ENCODE results near the gene CANT1. TPM values are rescaled to one million over a fixed set of nuclear protein-coding genes. Genes with fewer than 3 reads are reported as not detected.

Gene CANT1
- polyA plus RNA-seq, 3 donors, result 38.7 to 45.1 (median 39.2) TPM

DNA sequence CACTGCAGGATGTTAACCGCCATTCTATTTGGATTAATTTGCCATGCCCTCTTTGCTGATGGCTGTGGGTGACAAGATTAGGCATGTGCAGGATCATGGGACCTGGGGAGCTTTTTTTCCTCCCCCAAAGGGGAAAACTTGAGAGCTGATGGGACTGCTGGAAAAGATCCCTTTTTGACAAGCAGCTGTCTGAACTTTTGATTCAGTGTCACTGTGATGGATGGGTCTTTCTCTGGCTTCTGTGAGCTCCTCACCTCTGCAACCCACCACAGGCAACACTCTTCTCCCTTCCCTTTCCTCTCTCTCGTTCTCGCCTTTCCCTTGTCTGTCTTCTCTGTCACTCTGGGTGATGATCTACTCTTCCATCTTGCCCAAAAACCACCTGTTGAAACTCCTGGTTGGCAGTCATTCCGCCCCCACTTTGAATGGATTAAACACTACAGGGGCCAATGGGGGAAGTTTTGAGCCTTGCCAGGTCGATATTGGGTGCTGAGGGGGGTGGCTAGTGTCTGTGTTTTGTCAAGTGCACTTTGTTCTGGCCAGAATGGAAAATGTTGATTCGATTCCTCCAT, 3.1 kb upstream of the CANT1 start:
- no peak for DNase-seq (ENCODE audit: low read depth in 3 of 3, low spot score in 2 of 3)

DNA sequence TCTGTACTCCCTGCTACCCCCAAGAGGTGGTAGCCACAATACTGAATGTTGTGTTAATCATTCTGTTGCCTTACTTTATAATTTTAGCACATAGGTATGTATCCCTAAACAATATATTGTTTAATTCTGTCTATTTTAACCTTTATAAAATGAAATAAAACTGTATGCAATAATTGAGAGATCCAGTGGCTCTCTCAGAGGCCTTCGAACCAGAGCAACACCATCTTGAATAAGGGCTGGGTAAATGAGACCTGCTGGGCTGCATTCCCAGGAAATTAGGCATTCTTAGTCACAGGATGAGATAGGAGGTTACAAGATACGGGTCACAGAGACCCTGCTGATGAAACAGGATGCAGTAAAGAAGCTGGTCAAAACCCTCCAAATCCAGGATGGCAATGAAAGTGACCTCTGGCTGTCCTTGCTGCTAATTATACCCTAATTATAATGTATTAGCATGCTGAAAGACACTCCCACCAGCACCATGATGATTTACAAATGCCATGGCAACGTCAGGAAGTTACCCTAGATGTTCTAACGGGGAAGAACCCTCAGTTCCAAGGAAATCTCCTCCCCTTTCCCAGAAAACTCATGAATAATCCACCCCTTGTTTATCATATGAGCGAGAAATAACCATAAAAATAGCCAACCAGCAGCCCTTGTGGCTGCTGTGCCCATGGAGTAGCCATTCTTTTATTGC, 2.0 kb upstream of the CANT1 start:
- DNase-seq (ENCODE audit: low read depth in 3 of 3, low spot score in 2 of 3), result no peak

DNA sequence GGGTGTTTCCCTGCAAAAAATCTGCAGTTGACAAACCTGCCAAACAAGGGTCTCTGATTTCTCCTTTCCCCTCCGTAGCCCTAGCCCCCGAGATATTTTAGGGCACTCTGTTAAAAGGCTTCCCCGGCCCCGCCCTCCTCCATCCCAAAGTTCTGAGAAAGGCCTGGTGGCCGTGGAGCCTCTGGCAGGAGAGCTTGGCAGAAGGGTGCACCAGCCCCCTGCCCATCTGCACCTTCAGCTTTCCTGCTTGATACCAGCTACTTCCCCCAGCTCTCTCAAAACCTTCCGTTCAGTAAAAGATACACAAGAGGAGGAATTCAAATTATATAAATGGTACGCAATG, 711 bp upstream of the CANT1 start:
- no peak for DNase-seq (ENCODE audit: low read depth in 3 of 3, low spot score in 2 of 3)

DNA sequence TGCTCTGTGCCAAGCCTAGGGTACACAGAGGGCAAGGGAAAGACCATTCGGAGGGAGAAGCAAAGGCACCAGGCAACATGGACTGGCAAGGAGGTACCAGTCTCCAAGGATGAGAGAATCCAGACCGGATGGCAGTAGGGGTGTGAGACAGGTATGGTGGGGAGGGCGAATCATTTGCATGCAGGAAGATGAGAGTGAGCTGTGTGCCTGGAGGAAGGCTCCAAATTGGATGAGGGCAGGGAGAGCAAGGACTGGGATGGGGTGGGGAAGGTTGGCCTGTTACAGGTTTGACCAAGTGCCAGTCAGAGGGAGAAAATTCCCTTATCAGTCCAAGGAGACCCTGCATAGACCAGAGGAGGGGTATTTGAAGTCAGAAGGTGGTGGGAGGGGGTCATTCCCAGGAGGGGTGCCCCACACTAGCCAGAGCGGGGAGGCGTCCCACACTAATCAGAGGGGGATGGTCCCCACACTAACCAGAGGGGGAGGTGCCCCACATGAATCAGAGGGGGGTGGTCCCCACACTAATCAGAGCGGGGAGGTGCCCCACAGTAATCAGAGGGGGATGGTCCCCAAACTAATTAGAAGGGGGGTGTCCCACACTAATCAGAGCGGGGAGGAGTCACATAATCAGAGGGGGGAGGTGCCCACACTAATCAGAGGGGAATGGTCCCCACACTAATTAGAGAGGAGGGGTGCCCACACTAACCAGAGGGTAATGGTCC, 737 bp downstream of the CANT1 start:
- DNase-seq (ENCODE audit: low read depth in 3 of 3, low spot score in 2 of 3), result no peak

DNA sequence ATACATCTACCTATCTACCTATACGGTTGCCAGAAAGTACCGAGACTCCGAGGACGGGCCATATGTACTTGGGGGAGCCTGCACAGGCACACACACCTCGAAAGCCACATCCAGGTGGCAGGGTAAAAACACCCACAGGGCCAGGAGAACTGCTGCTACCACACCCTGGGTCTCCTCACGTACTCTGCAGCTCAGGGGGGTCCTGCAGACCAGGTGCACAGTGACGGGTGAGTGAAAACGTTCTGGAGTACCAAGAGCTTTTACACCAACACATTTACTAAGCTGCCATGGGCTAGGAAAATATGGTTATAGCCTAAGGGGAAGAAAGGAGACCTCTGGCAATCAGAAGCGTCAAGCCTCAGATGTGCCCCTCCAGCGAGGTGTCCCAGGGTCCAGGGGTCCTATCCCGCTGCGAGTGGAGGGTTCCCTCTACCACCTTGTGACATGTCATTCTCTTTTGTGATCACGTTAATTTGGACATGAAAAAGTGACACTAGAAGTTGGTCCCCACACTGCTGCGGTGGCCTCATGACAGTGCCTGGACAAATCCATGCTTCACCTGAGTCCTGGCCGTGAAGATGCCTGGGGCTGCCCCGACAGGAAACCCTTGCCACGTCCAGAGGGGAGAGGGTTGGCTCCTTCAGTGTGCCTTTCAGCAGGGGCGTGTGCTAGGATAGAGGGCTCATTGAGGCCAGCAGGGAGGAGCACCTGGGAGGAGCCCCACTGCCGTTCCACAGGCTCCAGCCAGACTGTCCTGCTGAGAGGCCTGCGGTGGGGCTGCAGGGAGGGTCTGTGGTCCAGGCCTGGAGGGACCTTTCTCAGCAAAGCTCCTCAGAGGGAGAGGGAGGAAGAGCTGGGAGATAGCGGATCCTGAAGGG, 1.8 kb downstream of the CANT1 start:
- DNase-seq (ENCODE audit: low read depth in 3 of 3, low spot score in 2 of 3), result no peak

DNA sequence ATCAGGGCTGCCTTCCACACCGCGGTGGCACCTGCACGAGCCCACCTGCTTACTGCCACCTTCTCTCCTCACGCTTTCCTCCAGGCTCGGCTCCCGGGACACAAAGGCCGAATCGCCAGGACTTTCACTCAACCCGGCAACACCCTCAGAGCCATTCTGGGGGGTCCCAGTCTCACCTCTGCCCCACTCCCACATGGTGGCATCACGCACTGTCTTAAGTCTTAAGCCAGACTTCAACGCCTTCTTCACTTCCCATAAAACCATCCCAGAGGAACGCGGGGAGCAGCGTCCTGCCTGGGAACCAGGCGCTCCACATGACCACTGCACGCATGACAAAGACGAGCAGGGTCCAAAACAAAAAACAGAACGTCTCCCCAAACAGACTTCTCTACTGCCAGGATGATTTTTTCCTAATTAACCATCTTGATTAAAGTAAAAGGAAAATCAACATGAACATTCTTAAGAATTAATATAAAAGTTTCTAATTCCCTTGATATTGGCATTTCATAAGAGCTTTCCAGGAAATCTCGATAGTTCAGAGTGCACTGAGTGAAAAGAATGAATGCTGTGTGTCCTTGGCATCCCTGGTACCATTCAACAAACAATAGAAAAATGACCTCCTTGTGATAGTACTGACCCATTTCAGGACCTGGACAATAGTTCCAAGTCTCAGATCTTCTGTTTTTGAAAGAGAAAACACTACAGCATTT, 2.6 kb downstream of the CANT1 start:
- DNase-seq (ENCODE audit: low read depth in 3 of 3, low spot score in 2 of 3), result no peak

DNA sequence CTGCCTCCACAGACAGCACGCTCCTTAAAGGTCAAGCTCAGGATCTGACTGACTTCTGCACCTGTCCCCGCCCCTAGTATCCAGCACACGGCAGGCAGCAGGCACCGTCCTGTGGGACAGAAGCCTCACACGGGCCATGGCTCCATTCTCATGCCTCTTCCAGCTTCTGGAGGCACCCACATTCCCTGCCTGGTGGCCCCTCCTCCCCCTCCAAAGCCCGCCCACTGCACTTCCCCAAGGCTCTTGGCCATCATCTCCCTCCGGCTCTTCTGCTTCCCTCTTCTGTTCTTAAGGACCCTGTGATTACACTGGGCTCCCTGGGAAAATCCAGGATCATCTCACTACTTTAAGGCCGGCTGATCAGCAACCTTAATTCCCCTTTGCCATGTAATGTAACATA, 3.5 kb downstream of the CANT1 start:
- DNase-seq (ENCODE audit: low read depth in 3 of 3, low spot score in 2 of 3), result no peak

DNA sequence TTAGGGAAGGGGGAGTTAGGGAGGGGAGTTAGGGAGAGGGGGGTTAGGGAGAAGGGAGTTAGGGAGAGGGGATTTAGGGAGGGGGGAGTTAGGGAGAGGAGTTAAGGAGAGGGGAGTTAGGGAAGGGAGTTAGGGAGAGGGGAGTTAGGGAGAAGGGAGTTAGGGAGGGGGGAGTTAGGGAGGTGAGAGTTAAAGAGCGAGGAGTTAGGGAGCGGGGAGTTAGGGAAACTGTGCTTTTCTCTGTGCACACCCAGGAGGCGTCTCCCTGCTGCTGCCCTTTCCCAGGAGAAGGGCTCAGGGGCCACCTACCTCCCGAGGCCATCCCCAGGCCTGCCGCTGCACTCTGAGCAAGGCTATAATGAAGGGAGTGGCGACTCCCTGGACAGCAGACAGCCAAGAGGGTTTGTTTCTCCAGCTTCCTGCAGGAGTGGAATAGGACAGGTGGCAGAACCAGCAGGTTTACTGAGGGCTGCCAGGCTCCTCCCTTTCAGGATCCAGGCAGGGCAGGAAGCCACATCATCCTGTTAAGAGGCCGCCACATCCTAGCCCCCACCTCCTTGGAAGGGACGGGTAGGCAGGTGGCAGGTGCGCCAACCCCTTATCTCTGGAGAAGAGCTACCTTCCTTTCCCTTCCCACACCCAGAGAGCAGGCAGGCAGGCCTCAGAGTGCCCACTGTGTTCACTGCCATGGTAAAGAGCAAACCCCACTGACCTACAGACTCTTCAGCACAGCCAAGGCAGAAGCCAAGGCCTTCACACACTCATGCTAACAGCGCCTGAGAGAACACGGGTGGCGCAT, 4.3 kb downstream of the CANT1 start:
- DNase-seq (ENCODE audit: low read depth in 3 of 3, low spot score in 2 of 3), result no peak

DNA sequence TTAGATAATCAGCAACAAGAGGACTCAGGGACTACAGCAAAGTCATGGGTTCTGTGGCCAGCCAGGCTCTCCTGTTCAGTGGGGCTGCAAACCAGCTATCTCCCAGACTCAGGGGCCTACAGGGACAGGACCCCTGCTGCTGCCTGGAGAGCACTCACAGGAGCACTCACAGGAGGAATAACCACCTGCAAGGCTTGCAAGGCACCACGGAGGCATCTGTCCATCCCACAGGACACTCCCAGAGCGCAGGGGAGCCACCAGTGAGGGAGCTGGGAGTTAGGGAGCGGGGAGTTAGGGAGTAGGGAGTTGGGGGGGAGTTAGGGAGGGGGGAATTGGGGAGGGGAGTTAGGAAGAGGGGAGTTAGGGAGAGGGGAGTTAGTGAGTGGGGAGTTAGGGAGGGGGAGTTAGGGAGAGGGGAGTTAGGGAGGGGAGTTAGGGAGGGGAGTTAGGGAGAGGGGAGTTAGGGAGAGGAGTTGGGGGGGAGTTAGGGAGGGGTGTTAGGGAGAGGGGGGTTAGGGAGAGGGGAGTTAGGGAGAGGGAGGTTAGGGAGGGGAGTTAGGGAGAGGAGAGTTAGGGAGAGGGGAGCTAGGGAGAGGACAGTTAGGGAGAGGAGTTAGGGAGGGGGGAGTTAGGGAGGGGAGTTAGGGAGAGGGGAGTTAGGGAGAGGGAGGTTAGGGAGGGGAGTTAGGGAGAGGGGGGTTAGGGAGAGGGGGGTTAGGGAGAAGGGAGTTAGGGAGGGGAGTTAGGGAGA, 5.7 kb downstream of the CANT1 start:
- DNase-seq (ENCODE audit: low read depth in 3 of 3, low spot score in 2 of 3), result no peak

DNA sequence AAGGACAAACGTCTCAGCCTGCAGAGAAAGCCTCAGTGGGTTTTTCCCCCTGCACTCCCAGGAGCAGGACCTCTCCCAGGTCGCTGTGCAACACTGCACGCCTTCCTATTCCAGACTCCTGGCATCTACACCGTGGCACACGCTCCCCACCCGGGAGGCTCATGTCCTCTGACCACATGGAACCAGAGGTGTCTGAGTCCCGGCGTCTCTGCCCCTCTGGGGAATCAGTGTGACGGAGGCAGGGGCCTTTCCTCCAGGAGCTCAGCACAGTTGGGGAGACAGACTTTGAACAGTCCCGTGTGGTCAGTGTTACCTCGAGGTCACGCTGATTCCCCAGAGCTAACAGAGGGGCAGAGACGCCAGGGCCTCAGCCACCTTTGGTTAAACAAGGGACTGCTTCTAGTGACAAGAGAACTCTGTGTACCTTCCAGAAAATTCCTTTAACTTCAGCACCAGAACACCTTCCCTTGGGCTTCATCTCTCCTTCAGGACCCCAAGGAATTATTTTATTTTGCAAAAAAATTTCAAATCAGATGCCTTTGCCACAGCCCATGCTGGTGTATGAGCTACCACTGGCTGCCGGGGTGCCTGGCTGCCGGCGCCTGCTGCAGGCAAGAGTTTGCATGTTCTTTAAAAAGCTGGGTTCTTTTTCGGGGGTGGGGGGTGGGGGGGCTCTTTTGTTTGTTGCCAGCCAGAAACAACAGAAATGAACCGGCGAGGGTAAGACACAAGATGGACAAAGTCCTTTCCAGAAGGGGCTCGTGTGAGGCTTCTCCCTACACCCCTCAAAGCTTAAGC, 6.6 kb downstream of the CANT1 start:
- no peak for DNase-seq (ENCODE audit: low read depth in 3 of 3, low spot score in 2 of 3)

DNA sequence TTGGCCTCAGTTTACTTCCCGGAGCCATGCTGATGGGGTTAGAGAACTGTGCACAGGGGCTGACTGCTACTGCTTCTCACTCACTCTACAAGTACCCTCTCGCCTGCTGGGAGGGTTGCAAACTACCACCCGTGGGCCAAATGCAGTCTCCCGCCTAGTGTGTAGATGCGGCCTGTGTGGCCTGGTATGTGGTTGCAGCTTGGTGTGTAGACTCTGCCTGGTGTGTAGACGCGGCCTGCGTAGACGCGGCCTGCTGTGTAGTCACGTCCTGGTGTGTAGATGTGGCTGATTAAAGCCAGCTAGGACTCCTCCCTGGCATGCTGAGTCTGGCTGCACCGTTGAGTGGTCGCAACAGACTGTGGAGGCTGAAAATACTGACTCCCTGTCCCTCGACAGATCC, 7.3 kb downstream of the CANT1 start:
- no peak for DNase-seq (ENCODE audit: low read depth in 3 of 3, low spot score in 2 of 3)

DNA sequence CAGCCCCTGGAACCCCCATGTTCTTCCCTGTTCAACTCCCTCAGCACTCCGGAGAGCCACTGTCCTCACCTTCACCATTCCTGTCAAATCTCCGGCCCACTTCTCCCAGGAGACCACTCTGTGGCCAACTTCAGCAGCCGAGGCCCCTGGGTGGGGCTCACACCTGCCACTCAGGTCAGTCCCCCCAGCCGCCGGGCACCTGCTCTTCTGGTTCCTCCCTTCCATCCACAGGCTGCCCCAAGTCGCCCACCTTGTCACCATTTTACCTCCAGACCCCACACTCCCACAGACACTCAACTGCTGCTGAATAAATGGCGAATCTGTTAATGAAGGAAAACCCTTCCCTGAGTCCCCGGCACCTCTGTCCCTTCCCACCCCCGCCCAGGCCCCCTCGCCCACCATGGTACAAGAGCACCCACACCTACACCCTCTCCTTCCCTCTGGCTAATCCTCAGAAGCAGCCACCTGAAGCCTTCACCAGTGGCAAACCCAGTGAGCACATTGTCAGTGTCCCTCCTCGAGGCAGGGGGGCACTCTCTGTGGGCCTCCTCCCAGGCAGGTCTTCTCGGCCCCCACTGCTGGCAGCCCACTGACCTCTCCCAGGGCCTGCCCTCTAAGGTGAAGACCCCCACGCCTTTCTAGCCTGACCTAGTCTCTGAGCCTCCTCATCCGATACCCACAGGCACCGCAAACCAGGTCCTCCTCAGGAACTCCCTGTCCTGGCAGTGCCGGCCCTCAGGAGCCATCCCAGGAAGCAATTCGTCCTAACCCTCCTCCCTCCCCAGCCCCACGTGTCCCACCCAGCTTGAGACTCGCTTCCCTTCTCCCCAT, 8.2 kb downstream of the CANT1 start:
- no peak for DNase-seq (ENCODE audit: low read depth in 3 of 3, low spot score in 2 of 3)

DNA sequence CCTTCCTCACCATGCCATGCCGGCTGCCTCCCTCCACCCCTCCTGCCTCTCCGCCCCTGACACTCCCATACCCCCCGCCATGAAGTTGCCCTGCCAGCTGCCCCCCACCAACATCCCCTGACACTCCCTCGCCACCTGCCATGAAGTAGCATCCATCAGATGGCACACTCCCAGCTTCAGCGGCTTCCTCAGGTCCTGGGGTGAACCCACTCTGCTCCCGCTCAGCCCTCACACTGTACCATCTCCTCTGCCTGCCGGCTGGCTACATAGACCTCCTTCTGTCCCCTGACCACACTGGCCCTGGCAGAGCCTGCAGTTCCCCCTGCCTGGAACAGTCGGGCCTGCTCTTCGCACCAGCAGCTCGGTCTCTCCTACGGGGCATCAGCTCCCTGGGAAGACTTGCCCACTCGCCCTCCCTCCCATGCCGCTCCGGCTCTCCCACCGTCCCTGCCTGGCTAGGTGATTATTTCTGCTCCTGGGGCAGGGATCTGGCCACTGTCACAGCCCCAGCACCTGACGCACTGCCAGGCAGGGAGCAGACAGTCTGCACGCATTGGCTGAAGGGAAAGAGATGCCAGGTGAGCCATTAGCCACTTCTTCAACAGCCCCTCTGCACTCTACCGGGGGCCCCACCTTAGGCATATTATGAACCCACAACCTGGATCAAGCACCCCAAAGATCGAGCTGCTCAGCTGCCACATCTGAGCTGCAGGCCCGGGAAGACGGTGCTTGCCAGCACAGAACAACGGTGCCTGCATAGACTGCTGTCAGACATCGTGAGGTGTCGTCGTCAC, 9.0 kb downstream of the CANT1 start:
- DNase-seq (ENCODE audit: low read depth in 3 of 3, low spot score in 2 of 3), result no peak

DNA sequence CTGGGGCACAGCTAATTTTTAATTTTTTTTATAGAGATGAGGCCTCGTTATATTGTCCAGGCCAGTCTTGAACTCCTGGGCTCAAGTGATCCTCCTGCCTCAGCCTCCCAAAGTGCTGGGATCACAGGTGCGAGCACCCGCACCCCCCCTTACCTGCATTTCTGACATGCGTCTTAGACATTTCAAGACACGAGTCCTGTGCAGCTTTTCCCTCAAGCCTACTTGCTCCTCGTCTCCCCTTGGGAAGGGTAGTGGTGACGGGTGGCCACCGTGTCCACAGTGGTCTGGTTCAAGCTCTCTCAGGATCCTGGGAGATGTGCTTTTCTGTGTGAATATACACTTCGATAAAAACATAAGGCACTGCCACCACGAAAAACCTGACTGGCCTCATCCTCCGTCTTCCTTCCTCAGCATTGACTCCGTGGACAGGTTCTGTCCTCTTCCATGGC, 9.6 kb downstream of the CANT1 start:
- no peak for DNase-seq (ENCODE audit: low read depth in 3 of 3, low spot score in 2 of 3)

DNA sequence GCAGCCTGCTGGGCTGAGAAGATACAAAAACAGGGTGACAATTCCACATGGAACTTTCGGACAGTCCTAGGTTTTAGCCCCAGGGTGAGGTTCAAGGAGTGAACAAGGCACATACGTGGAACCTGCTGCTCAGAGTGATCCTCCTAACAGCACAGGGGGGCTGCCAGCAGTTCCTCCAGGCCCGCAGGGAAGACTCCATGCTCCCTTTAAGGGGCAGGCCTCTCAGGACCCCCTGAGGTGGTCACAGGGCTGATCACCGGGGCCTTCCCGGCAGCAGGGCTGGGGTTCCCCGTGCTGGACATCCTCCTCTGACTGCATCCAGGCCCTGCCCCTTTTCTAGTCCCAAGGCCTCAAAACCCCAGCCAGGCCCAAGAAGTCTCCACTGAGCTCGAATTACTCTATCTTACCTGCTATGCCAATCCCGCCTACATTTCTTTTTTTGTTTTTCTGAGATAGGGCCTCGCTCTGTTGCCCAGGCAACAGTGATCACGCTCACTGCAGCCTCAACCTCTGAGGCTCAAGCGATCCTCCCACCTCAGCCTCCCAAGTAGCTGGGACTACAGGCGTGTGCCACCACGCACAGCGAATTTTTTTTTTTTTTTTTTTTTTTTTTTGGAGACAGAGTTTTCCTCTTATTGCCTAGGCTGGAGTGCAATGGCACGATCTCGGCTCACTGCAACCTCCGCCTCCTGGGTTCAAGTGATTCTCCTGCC, 10.4 kb downstream of the CANT1 start:
- DNase-seq (ENCODE audit: low read depth in 3 of 3, low spot score in 2 of 3), result no peak
